ENCODE measurements around the gene SAMD11.

Gene SAMD11

DNA sequence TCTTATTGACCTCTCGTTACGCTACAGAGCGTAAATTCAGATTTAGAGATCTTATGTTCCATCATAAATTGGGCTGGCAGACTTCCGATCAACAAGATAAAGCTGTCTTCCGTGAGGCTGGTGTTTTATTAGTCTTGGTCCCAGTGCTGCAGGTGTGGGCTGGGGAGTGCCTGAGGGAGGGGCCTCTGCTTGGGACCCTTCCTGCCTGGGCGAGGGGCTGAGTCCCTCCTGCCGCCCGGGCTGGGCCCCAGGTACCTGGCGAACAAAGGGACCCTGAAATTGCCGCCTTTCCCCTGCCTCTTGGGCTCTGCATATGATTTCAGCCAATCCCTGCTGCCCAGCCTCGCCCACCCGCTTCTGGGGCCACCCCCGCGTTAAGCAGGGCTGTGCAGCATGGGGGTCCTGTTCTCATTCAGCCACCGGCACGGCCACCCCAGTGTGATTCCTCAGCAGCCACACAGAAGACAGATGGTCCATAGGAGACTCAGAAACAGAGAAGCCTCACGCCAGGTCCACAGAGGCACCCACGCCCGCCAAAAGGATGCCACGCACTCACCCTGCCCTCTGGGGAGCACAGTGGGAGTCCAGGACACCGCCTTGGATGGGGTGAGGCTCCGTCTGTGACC lies 6.1 kb upstream of the SAMD11 start:
- no peak for DNase-seq

DNA sequence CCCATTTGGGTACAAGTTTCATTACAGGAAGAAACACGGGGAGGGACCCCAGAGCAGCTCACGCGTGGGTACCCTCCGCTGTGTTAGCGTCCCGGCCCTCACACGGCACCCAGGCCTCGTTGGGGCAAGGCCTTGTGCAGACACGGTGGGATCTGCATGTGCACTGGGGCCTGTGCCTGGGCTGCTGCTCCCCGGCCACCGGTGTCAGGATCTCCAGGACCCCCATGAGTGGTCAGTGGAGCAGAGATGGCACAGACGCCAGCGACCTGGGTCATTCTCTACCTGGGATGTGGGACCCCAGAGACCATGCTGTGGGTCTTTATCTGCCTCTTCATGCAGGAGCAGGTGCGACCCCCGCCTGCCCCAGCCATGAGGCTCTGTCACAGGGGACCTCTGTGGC lies 5.4 kb upstream of the SAMD11 start:
- DNase-seq: no peak

DNA sequence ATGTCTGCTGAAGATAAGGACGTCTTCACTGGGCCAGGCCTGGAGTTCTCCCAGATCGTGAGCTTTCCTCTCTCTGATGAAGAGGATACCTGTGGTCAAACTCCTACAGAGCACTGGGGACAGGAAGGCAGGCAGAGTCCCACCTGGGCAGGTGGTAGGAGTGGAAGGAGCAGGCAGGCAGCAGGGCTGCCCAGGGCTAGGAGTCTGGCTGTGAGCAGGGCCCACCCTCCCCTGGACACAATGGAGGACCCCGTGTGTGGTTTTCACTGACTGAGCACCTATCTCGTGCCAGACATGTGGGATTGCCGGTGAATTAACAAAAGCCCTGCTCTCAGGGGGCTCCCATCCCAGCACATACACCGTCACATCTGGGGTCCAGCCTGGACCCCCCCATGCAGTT lies 4.9 kb upstream of the SAMD11 start:
- DNase-seq: no peak

DNA sequence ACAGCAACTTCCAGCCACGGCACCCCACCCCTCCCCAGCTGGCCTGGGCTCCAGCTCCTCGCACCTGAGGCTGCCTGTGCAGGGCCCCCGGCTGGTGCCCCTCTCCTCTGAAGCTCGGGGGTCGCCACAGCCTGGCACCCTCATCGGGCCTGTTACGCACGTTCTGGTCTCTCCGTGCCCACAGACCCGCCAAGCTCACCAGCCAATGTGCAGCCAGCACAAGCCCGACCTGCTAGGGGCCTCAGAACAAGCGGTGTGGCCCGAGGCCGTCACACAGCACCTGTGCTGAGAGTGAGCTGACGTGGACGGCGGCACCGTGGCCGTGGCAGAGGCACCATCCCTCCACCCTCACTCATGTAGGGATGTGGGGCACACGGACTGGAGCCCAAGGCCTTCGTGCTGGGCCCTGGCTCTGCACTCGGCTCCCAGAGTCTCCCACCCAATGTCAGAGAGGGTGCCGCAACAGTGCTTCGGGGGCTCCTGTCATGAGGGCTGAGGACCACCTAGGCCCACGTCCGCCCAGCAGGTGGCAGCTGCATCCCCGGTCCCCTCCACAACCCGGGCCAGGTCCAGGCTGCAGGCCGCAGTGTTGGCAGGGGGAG lies 4.4 kb upstream of the SAMD11 start:
- no peak for DNase-seq

DNA sequence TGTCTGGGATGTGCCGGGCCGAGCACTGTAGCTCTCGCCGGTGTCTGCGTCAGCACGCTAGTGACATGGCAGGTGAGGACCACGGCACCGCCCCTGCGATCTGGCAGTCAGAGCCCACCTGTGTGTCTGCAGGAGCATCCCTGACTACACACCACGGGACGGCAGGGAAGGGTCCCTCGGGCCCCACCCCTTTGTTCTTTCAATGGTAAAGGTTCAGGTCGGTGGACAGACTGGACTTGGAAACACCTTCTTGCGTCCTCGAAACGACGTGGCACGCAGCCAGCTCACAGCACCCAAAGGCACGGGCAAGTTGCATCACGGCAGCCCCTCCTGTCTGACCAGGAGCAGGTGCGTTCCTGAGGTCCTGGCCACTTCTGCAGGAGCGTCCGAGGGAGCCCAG lies 3.7 kb upstream of the SAMD11 start:
- no peak for DNase-seq

- DNase-seq: no peak
Observed at GRCh38 chr1:920521-920920, 3.2 kb upstream of the SAMD11 start.

GRCh38 chr1:921011-921837 lies 2.5 kb upstream of the SAMD11 start:
- peak; percentile 79 for DNase-seq

DNA sequence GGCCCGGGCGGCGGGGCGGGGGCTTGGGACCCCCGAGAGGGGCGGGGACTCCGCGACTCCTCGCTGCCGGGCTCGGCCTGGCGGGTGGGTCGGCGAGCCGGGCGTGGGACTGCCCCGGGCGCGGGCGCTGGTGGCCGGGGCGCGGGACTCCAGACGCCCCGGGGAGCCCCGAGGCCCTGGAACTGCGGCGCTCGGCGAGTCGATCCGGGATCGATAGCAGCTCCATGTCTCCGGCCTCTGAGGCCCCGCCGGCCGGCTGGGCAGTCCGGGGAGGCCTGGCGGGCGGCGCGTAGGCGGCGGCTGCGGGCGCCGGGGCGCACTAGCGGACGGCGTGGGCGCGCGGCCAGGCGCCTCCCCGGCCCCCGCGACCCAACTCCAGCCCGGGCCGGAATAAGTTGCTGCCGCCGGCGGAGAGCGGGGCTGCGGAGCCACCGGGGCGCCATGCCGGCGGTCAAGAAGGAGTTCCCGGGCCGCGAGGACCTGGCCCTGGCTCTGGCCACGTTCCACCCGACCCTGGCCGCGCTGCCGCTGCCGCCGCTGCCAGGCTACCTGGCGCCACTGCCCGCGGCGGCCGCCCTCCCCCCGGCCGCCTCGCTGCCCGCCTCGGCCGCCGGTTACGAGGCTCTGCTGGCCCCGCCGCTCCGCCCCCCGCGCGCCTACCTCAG lies 400 bp downstream of the SAMD11 start:
- no peak for DNase-seq

DNA sequence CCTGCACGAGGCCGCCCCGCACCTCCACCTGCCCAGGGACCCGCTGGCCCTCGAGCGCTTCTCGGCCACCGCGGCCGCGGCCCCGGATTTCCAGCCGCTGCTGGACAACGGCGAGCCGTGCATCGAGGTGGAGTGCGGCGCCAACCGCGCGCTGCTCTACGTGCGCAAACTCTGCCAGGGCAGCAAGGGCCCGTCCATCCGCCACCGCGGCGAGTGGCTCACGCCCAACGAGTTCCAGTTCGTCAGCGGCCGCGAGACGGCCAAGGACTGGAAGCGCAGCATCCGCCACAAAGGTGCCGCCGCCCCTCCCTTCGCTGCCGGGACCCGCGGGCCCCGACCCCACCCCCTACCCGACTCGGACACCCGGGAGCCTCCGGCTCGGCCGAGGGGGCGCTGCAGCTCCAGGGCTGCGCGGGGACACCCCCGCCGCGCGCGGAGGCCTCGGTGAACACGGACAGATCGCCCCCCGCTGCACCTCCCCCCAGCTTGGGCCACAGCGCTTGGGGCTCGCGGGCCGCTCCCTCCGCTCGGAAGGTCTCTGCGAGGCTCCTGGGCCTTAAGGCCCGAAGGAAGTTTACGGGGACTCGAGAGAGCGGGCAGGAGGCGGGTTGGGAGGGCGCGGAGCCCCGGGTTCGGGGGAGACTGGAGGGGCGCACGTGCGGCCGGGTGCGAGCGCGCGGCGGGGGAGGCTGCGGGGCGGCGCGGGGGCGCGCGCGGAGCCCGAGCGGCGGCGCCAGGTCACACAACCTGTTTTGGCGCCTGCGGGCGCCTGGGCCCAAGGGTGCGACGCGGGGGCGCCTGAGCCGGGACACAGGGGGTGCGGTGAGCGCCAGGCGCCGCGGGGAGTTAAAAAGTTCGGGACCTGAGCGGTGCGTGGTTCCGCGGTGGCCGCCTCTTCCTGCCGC lies 1.2 kb downstream of the SAMD11 start:
- no peak for DNase-seq

GRCh38 chr1:925561-926421 lies 2.1 kb downstream of the SAMD11 start:
- DNase-seq: no peak

DNA sequence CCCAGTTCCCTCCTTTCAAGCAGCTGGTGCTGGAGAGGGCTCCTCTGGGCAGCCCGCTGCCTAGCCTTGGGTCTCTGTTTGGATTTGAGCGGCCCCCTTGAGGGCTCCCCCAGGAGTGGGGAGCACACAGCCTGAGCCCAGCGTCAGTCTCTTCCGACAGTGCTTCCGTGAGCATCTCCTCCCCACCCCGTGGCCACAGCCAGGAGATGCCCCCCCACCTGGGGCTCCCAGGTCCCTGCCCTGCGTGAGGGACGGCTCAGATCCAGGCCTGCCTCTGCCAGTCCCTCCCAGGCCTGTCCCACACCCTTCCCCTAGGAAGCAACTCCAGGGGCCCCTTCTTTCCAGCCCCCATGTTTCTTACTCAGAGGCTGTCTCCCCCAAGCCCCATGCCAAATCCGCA lies 3.5 kb downstream of the SAMD11 start:
- DNase-seq: no peak

DNA sequence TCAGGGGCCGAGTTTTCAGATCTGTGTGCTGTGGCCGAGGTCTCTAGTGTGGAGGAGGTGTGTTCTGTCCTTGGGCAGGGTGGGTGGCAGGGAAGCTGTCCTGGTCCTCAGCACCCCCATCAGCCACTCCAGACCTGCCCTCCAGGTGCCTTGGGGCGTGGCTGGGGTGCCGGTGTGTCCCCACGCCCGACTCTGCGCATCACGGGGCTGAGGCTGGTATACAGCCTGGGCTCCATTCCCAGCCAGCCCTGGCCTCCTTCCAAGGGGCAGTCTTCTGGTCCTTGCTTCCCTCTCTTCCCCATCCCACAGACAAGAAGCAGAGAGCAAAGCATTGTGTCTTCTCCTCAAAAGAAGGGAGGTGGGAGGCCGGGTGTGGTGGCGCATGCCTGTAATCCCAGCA lies 4.0 kb downstream of the SAMD11 start:
- no peak for DNase-seq

DNA sequence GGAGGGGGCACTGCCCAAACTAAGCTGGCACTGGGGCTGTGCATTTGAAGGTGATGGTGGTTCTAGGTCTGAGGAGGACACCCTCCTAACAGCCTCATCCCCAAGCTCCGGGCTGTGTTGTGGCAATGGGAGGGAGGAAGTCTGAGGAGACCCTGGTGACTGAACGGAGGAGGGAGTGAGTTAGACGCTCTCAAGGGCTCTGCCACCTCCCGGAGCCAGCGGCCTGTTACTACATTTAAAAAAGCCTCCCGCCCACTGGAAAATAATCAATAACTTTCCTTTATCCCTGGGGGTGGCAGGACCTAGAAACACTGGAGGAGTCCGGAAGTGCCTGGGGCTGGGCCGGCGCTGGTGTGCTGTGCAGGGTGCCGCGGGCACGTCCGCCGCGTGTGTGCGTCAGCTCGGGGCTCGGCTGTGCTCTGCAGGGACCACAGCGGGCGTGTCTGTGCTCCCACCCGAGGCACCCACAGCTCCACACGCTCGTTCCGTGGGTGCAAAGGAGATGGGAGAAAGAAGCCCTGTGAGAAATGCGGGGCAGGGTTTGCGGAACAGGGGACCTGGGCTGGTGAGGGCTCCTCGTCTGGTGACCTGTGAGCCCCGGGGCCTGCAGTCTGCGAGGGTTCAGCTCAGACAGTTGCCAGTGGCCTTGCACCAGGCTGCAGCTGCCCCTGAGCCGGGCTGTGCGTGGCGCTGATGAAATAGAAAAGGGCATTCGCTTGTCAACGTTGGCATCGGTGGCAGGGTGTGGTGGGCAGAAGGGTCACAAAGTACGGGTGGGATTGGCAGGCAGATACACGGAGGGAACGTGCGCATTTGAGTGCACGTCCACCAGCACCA lies 5.3 kb downstream of the SAMD11 start:
- DNase-seq: no peak

DNA sequence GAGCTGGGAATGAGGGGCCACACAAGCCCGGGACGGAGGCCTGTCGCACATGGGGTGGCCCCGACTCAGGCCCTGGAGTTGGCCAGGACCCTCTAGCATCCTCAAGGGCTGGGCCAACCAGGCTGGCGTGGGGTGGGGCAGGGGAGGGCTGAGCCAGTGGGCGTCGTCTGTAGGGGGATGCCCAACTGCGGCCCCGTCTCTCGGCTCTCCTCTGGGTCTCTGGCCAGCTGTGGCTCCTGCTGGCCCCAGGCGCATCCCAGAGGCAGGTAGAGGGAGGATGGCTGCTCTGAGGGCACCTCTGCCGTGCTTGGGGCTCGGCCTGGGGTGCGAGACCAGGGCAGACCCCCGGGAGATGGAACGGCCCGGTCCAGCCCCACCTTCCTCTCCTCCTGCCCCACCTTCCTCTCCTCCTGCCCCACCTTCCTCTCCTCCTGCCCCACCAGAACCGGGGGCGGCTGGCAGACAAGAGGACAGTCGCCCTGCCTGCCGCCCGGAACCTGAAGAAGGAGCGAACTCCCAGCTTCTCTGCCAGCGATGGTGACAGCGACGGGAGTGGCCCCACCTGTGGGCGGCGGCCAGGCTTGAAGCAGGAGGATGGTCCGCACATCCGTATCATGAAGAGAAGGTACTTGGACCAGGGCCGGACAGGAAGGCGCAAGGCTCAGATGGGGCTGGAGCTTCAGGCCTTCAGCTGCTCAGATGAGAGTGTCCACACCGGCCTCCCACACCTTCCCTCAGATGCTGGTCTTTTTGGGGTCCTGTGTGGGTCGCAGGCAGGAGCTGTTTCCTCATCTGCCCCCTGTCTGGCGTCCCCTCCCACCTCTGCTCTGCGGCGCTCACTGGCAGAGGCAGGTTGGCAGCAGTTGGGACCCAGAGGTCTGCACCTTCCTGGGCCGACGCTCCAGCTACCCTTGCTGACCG lies 6.2 kb downstream of the SAMD11 start:
- DNase-seq: no peak

- DNase-seq: no peak
Observed at GRCh38 chr1:930633-931138, 7.0 kb downstream of the SAMD11 start.

- DNase-seq: no peak
Observed at GRCh38 chr1:931380-932172, 7.9 kb downstream of the SAMD11 start.

GRCh38 chr1:932173-932510 lies 8.4 kb downstream of the SAMD11 start:
- no peak for DNase-seq

- DNase-seq: no peak
Observed at GRCh38 chr1:932776-933602, 9.3 kb downstream of the SAMD11 start.
